Measurements from ENCODE around the gene TLN1. TPM values are rescaled to one million over a fixed set of nuclear protein-coding genes. Genes with fewer than 3 reads are reported as not detected.
A peak's percentile ranks its signal among the peaks of the same experiment; 100 is the strongest.

TLN1 gene
- polyA plus RNA-seq, 4 donors = 82.1 to 103 (median 88.5) TPM

DNA sequence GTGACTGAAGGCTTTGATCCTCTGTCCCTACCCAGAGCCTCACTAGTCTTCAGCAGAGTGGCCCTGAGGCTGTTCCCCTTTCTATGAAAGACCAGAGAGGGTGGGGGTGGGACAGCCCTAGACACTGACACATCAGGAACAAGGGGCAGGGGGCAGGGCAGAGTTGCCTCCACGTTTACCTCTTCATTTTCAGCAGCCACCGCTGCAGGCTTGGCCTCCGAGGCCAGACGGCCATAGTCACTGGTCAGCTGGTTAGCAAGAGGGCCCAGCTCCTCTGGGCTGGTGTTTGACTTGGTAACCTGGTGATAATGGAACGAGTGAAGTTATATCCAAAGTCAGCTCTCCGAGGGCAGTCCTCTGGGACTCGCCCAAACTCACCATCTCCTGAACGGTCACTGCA is 26.6 kb downstream of the TLN1 start:
- H3K9me3 ChIP-seq (ENCODE audit: control insufficient read depth in 2 of 2, insufficient read depth in 1 of 2, low read depth in 1 of 2, low read length in 1 of 2) = no peaks in the 10 kb centered on the region
- H3K27ac ChIP-seq (ENCODE audit: low read depth in 1 of 3, low read length in 2 of 3) = no peak overlapping the region
- H3K36me3 ChIP-seq (ENCODE audit: control insufficient read depth in 3 of 3, insufficient read depth in 2 of 3, low read depth in 1 of 3, low read length in 3 of 3) = peaks cover 48 to 79% (median 63%) of the 10 kb centered on the region in 3 donors
- DNase-seq (no peak), FAIRE-seq (no peak)
- 75 to 90% (median 76%) methylated on average over 8 of the region's 8 CpGs for WGBS, 3 donors
- no peaks in the 10 kb centered on the region for H3K4me1 ChIP-seq (ENCODE audit: control insufficient read depth in 3 of 3, insufficient read depth in 2 of 3, low read depth in 1 of 3, low read length in 2 of 3)
- no peak overlapping the region for H3K4me3 ChIP-seq (ENCODE audit: low read depth in 1 of 3, low read length in 3 of 3)
- no peaks in the 10 kb centered on the region for H3K27me3 ChIP-seq (ENCODE audit: control insufficient read depth in 3 of 3, insufficient read depth in 3 of 3, low read length in 3 of 3)

DNA sequence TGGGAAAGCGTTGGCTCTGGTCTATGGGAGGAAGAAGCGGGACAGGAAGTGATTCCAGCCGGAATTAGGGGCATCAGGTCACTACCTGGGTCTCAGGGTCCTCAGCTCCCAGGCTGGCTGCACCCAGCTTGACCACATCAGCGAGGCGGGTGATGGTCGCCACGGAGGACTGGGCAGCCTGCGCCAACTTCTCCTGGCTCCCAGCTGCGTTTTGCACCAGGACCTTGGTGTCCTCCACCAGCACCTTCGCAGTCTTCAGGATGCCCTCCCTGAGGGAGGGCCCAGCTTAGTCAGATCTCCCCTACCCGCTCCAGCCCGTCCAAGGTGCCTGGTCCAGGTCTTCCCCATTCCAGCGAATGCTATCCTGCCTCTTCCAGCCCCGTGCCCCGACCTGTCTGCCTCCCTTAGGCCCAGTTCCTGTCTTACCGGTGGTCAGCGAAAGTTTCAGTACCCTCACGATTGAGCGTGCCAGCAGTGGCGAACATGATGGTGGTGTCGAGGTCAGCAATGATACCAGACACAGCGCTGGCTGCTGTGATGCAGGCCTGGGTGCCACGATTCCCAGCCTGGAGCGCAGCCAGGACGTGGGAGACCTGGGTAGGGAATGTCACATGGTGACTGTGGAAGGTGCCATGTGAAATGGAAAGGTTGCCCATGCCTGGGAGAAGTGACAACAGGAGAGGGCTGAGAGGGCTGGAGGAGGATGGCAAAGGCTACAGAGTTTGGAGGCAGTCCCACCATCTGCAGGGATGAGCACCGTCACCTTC is 27.9 kb downstream of the TLN1 start:
- FAIRE-seq = no peak
- Histone ChIP-seq H3K27ac (ENCODE audit: low read depth in 1 of 3, low read length in 2 of 3) (no peak overlapping the region), H3K4me1 (ENCODE audit: control insufficient read depth in 3 of 3, insufficient read depth in 2 of 3, low read depth in 1 of 3, low read length in 2 of 3) (no peaks in the 10 kb centered on the region), H3K9me3 (ENCODE audit: control insufficient read depth in 2 of 2, insufficient read depth in 1 of 2, low read depth in 1 of 2, low read length in 1 of 2) (no peaks in the 10 kb centered on the region), H3K4me3 (ENCODE audit: low read depth in 1 of 3, low read length in 3 of 3) (no peak overlapping the region), H3K36me3 (ENCODE audit: control insufficient read depth in 3 of 3, insufficient read depth in 2 of 3, low read depth in 1 of 3, low read length in 3 of 3) (peaks cover 53 to 83% (median 71%) of the 10 kb centered on the region in 3 donors), H3K27me3 (ENCODE audit: control insufficient read depth in 3 of 3, insufficient read depth in 3 of 3, low read length in 3 of 3) (no peaks in the 10 kb centered on the region)
- no peak for DNase-seq
- WGBS, 3 donors = 95 to 97% (median 96%) methylated on average over 26 of the region's 26 CpGs

DNA sequence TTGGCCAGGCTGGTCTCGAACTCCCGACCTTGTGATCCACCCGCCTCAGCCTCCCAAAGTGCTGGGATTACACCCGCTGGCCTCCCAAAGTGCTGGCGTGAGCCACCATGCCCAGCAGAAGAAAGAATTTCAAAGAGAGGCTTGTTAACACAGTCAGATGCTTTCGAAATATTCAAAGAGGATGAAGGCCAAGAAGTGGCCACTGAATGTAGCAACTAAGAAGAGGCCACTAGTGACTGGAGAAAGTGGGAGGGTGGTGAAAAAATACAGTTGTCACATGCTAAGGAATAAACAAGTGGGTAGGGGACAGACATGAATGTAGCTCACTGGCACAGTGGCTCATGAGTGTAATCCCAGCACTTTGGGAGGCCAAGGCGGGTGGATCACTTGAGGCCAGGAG is 29.3 kb downstream of the TLN1 start:
- Histone ChIP-seq H3K27me3 (ENCODE audit: control insufficient read depth in 3 of 3, insufficient read depth in 3 of 3, low read length in 3 of 3) (no peaks in the 10 kb centered on the region), H3K4me3 (ENCODE audit: low read depth in 1 of 3, low read length in 3 of 3) (no peak overlapping the region), H3K36me3 (ENCODE audit: control insufficient read depth in 3 of 3, insufficient read depth in 2 of 3, low read depth in 1 of 3, low read length in 3 of 3) (peaks cover 54 to 89% (median 76%) of the 10 kb centered on the region in 3 donors), H3K9me3 (ENCODE audit: control insufficient read depth in 2 of 2, insufficient read depth in 1 of 2, low read depth in 1 of 2, low read length in 1 of 2) (no peaks in the 10 kb centered on the region), H3K4me1 (ENCODE audit: control insufficient read depth in 3 of 3, insufficient read depth in 2 of 3, low read depth in 1 of 3, low read length in 2 of 3) (no peaks in the 10 kb centered on the region), H3K27ac (ENCODE audit: low read depth in 1 of 3, low read length in 2 of 3) (no peak overlapping the region)
- WGBS, 3 donors = 93 to 98% (median 96%) methylated on average over 6 to 7 of the region's 7 CpGs
- no peak for FAIRE-seq
- no peak for DNase-seq

DNA sequence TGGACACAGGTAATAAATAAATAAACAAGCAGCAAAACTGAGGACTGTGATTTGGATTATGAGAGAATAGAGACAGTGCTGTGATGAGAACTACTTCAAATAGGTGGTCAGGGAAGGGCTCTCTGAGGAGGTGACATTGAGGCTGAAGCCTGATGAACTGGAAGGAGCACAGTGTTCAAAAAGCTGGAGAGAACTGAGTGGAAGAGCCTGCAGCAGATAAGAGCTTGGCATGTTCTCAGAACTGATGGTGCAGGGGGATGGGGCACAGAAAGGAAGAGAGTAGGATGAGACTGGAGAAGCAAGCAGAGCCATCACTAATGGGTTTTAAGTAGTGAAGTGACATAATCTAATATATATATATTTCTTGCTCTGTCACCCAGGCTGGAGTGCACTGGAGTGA is 31.1 kb downstream of the TLN1 start:
- H3K27me3 ChIP-seq (ENCODE audit: control insufficient read depth in 3 of 3, insufficient read depth in 3 of 3, low read length in 3 of 3) = no peaks in the 10 kb centered on the region
- H3K27ac ChIP-seq (ENCODE audit: low read depth in 1 of 3, low read length in 2 of 3) = no peak overlapping the region
- peaks cover 0 to 3% (median 0%) of the 10 kb centered on the region in 3 donors for H3K4me1 ChIP-seq (ENCODE audit: control insufficient read depth in 3 of 3, insufficient read depth in 2 of 3, low read depth in 1 of 3, low read length in 2 of 3)
- DNase-seq = no peak
- H3K36me3 ChIP-seq (ENCODE audit: control insufficient read depth in 3 of 3, insufficient read depth in 2 of 3, low read depth in 1 of 3, low read length in 3 of 3) = peaks cover 45 to 87% (median 65%) of the 10 kb centered on the region in 3 donors
- FAIRE-seq = no peak
- H3K9me3 ChIP-seq (ENCODE audit: control insufficient read depth in 2 of 2, insufficient read depth in 1 of 2, low read depth in 1 of 2, low read length in 1 of 2) = no peaks in the 10 kb centered on the region
- no peak overlapping the region for H3K4me3 ChIP-seq (ENCODE audit: low read depth in 1 of 3, low read length in 3 of 3)

DNA sequence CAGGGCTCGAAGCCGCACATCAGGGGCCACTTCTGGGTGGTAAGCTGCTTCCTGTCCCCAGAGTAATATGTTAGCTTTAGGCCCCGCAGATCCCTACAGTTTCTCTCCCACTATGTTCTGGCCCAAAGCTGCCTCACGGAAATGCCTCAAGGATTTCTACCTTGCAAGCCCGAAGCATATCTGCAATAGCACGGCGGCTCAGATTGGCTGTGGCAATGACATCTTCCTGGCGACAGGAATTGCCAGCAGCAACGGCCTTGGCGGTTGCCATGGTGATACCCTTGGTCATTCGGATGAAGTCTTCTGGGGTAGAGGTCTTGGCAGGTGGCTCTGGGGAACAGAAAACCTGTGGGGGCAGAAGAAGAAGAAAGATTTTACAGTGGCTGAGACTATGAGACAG is 32.0 kb downstream of the TLN1 start:
- Histone ChIP-seq H3K36me3 (ENCODE audit: control insufficient read depth in 3 of 3, insufficient read depth in 2 of 3, low read depth in 1 of 3, low read length in 3 of 3) (peaks cover 36 to 78% (median 56%) of the 10 kb centered on the region in 3 donors), H3K9me3 (ENCODE audit: control insufficient read depth in 2 of 2, insufficient read depth in 1 of 2, low read depth in 1 of 2, low read length in 1 of 2) (no peaks in the 10 kb centered on the region), H3K27me3 (ENCODE audit: control insufficient read depth in 3 of 3, insufficient read depth in 3 of 3, low read length in 3 of 3) (no peaks in the 10 kb centered on the region), H3K4me1 (ENCODE audit: control insufficient read depth in 3 of 3, insufficient read depth in 2 of 3, low read depth in 1 of 3, low read length in 2 of 3) (peaks cover 0 to 7% (median 0%) of the 10 kb centered on the region in 3 donors), H3K4me3 (ENCODE audit: low read depth in 1 of 3, low read length in 3 of 3) (no peak overlapping the region), H3K27ac (ENCODE audit: low read depth in 1 of 3, low read length in 2 of 3) (no peak overlapping the region)
- FAIRE-seq (no peak), DNase-seq (no peak)
- WGBS, 3 donors = 86 to 90% (median 90%) methylated on average over 11 of the region's 11 CpGs

DNA sequence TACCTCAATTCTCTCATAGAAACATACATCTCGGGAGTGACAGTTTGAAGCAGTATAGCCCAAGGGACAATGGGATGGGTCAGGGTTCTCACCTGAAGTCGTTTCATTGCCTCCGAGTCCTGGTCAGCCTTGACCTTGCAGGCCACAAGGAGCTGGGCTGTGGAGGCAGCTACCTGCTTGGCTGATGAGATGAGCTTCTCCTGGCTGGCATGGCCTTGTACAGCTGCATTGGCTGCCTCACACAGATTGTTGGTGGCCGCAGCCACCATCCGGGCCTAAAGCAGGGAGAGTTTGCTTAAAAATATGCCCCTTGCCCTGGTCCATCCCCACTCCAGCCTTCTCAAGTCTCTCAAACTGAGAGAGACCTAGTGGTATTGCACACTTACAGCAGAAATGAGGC is 33.8 kb downstream of the TLN1 start:
- Histone ChIP-seq H3K9me3 (ENCODE audit: control insufficient read depth in 2 of 2, insufficient read depth in 1 of 2, low read depth in 1 of 2, low read length in 1 of 2) (no peaks in the 10 kb centered on the region), H3K4me1 (ENCODE audit: control insufficient read depth in 3 of 3, insufficient read depth in 2 of 3, low read depth in 1 of 3, low read length in 2 of 3) (peaks cover 0 to 7% (median 0%) of the 10 kb centered on the region in 3 donors), H3K27ac (ENCODE audit: low read depth in 1 of 3, low read length in 2 of 3) (no peak overlapping the region), H3K27me3 (ENCODE audit: control insufficient read depth in 3 of 3, insufficient read depth in 3 of 3, low read length in 3 of 3) (no peaks in the 10 kb centered on the region), H3K36me3 (ENCODE audit: control insufficient read depth in 3 of 3, insufficient read depth in 2 of 3, low read depth in 1 of 3, low read length in 3 of 3) (peaks cover 22 to 60% (median 42%) of the 10 kb centered on the region in 3 donors), H3K4me3 (ENCODE audit: low read depth in 1 of 3, low read length in 3 of 3) (no peak overlapping the region)
- 88 to 90% (median 88%) methylated on average over 5 of the region's 5 CpGs for WGBS, 3 donors
- FAIRE-seq (no peak), DNase-seq (no peak)

- DNase-seq (no peak), FAIRE-seq (no peak)
- no peaks in the 10 kb centered on the region for H3K9me3 ChIP-seq (ENCODE audit: control insufficient read depth in 2 of 2, insufficient read depth in 1 of 2, low read depth in 1 of 2, low read length in 1 of 2)
- H3K27ac ChIP-seq (ENCODE audit: low read depth in 1 of 3, low read length in 2 of 3) = no peak overlapping the region
- peaks cover 19 to 52% (median 39%) of the 10 kb centered on the region in 3 donors for H3K36me3 ChIP-seq (ENCODE audit: control insufficient read depth in 3 of 3, insufficient read depth in 2 of 3, low read depth in 1 of 3, low read length in 3 of 3)
- no peak overlapping the region for H3K4me3 ChIP-seq (ENCODE audit: low read depth in 1 of 3, low read length in 3 of 3)
- WGBS, 3 donors = 78 to 85% (median 80%) methylated on average over 14 of the region's 14 CpGs
- no peaks in the 10 kb centered on the region for H3K27me3 ChIP-seq (ENCODE audit: control insufficient read depth in 3 of 3, insufficient read depth in 3 of 3, low read length in 3 of 3)
- peaks cover 0 to 7% (median 0%) of the 10 kb centered on the region in 3 donors for H3K4me1 ChIP-seq (ENCODE audit: control insufficient read depth in 3 of 3, insufficient read depth in 2 of 3, low read depth in 1 of 3, low read length in 2 of 3)
These were observed 34.5 kb downstream of the TLN1 start for GRCh38 chr9:35697486-35697885.

GRCh38 chr9:35696520-35697215 is 35.3 kb downstream of the TLN1 start:
- Histone ChIP-seq H3K27ac (ENCODE audit: low read depth in 1 of 3, low read length in 2 of 3) (peak overlapping the region in 1 of 3 donors; percentile 61), H3K27me3 (ENCODE audit: control insufficient read depth in 3 of 3, insufficient read depth in 3 of 3, low read length in 3 of 3) (no peaks in the 10 kb centered on the region), H3K36me3 (ENCODE audit: control insufficient read depth in 3 of 3, insufficient read depth in 2 of 3, low read depth in 1 of 3, low read length in 3 of 3) (peaks cover 19 to 48% (median 39%) of the 10 kb centered on the region in 3 donors), H3K4me1 (ENCODE audit: control insufficient read depth in 3 of 3, insufficient read depth in 2 of 3, low read depth in 1 of 3, low read length in 2 of 3) (peaks cover 0 to 7% (median 0%) of the 10 kb centered on the region in 3 donors), H3K9me3 (ENCODE audit: control insufficient read depth in 2 of 2, insufficient read depth in 1 of 2, low read depth in 1 of 2, low read length in 1 of 2) (no peaks in the 10 kb centered on the region), H3K4me3 (ENCODE audit: low read depth in 1 of 3, low read length in 3 of 3) (no peak overlapping the region)
- DNase-seq = peak; percentile 62 to 71
- no peak for FAIRE-seq
- WGBS, 3 donors = 35 to 38% (median 35%) methylated on average over 9 of the region's 9 CpGs
